ENCODE data around the gene UNG. TPM values are rescaled to one million over a fixed set of nuclear protein-coding genes. Genes with fewer than 3 reads are reported as not detected.
"Not testable (repeated sequence)": the region's sequence is repeated elsewhere in the genome, so short reads cannot be mapped to it uniquely, and the experiment has no call there.

Gene UNG
- total RNA-seq, 4 donors from 2014 or later: 13.9 to 52.8 (median 33.6) TPM

- ATAC-seq (ENCODE audit: low FRiP score): no peak
- no peak for TF ChIP-seq CTCF (IDR thresholded peaks at IDR 0.05)
- no peak for DNase-seq (ENCODE audit: low spot score)
Measured at GRCh38 chr12:109139791-109140190, 42.4 kb downstream of the UNG start.

- no peak for ATAC-seq (ENCODE audit: low FRiP score)
- DNase-seq (ENCODE audit: low spot score): no peak
- TF ChIP-seq CTCF (IDR thresholded peaks at IDR 0.05): no peak
Measured at GRCh38 chr12:109140560-109140959, 43.2 kb downstream of the UNG start.

- no peak for TF ChIP-seq CTCF (IDR thresholded peaks at IDR 0.05)
- no peak for ATAC-seq (ENCODE audit: low FRiP score)
- DNase-seq (ENCODE audit: low spot score): no peak
Measured at GRCh38 chr12:109144224-109144623, 46.8 kb downstream of the UNG start.

GRCh38 chr12:109147126-109147525 is 49.7 kb downstream of the UNG start:
- not testable (repeated sequence) for DNase-seq (ENCODE audit: low spot score); ATAC-seq (ENCODE audit: low FRiP score)

- peak; percentile 80 for ATAC-seq (ENCODE audit: low FRiP score)
Measured at GRCh38 chr12:109147954-109148353, 50.6 kb downstream of the UNG start.

GRCh38 chr12:109150124-109150640 is 52.8 kb downstream of the UNG start:
- no peak for TF ChIP-seq CTCF (IDR thresholded peaks at IDR 0.05)
- DNase-seq (ENCODE audit: low spot score) (no peak), ATAC-seq (ENCODE audit: low FRiP score) (no peak)

More at GRCh38 chr12:109147954-109148353, 50.6 kb downstream of the UNG start:
- DNase-seq (ENCODE audit: low spot score): no peak
- no peak for TF ChIP-seq CTCF (IDR thresholded peaks at IDR 0.05)

GRCh38 chr12:109151457-109151856 is 54.1 kb downstream of the UNG start:
- ATAC-seq (ENCODE audit: low FRiP score) (no peak), DNase-seq (ENCODE audit: low spot score) (no peak)

More at GRCh38 chr12:109151457-109151856, 54.1 kb downstream of the UNG start:
- TF ChIP-seq CTCF (IDR thresholded peaks at IDR 0.05): no peak

Data from omental fat pad (tissue), 4 donors.